ENCODE data around the gene FAM81B. TPM values are rescaled to one million over a fixed set of nuclear protein-coding genes. Genes with fewer than 3 reads are reported as not detected.
"Not testable (repeated sequence)": the region's sequence is repeated elsewhere in the genome, so short reads cannot be mapped to it uniquely, and the experiment has no call there.

Gene FAM81B
- total RNA-seq (2021) = not detected in 2 replicates
- Bru-seq, nascent RNA = percentile 6 among the genes with signal in this experiment
- BruChase-seq, experiment 1, labeled RNA remaining after a 2-hour chase = not detected
- percentile 1 among the genes with signal in this experiment for BruChase-seq, experiment 2, labeled RNA remaining after a 6-hour chase
- long read RNA-seq = 0 reads

GRCh38 chr5:95390812-95391492 is at the start of gene FAM81B:
TSS of gene FAM81B (plus strand) at chr5:95391366. CDS start at chr5:95391390, 24 bp downstream.
- Histone ChIP-seq H3K4me1 (ENCODE audit: insufficient read depth, low read length, poor library complexity, severe bottlenecking) (no peaks in the 10 kb centered on the region), H3K9me3 (ENCODE audit: low read depth, low read length, poor library complexity, severe bottlenecking) (no peaks in the 10 kb centered on the region), H3K4me3 (ENCODE audit: low read depth, low read length, poor library complexity, severe bottlenecking) (no peak within 1 kb of the TSS), H3K27me3 (replicated peaks; ENCODE audit: insufficient read depth, low read depth, low read length, poor library complexity) (no peaks in the 10 kb centered on the region), H3K36me3 (ENCODE audit: insufficient read depth, low read length, poor library complexity, severe bottlenecking) (no peaks in the 10 kb centered on the region), H3K27ac (ENCODE audit: low read depth, low read length, poor library complexity, severe bottlenecking) (no peak within 1 kb of the TSS)
- intact Hi-C loops (cut with micrococcal nuclease; ENCODE audit: unreplicated experiment) = no loop called here
- DNase-seq (ENCODE audit: low spot score) = peak; percentile 34
- no TSS peak for BruUV-seq (replicated peaks)
- POLR2A ChIA-PET (ENCODE audit: low non-redundant PET) = no interaction called here
- CTCF ChIA-PET = no interaction called here
- TF ChIP-seq CTCF (conservative IDR thresholded peaks at IDR 0.05; ENCODE audit: low read depth, low read length) (no peak), EZH2 (IDR thresholded peaks at IDR 0.05; ENCODE audit: borderline replicate concordance, low read depth, low read length, poor library complexity, severe bottlenecking) (no peak)

- H3K36me3 ChIP-seq (ENCODE audit: insufficient read depth, low read length, poor library complexity, severe bottlenecking); H3K27ac ChIP-seq (ENCODE audit: low read depth, low read length, poor library complexity, severe bottlenecking); H3K9me3 ChIP-seq (ENCODE audit: low read depth, low read length, poor library complexity, severe bottlenecking); DNase-seq (ENCODE audit: low spot score); H3K4me1 ChIP-seq (ENCODE audit: insufficient read depth, low read length, poor library complexity, severe bottlenecking); H3K27me3 ChIP-seq (replicated peaks; ENCODE audit: insufficient read depth, low read depth, low read length, poor library complexity); POLR2A ChIA-PET (ENCODE audit: low non-redundant PET); CTCF ChIA-PET; intact Hi-C loops (cut with micrococcal nuclease; ENCODE audit: unreplicated experiment); BruUV-seq (replicated peaks); H3K4me3 ChIP-seq (ENCODE audit: low read depth, low read length, poor library complexity, severe bottlenecking): not testable (repeated sequence)
Observed at GRCh38 chr5:95341444-95341843, 49.7 kb upstream of the FAM81B start.

GRCh38 chr5:95347506-95348120 is 43.6 kb upstream of the FAM81B start:
- no peaks in the 10 kb centered on the region for H3K4me1 ChIP-seq (ENCODE audit: insufficient read depth, low read length, poor library complexity, severe bottlenecking)
- no peaks in the 10 kb centered on the region for H3K27me3 ChIP-seq (replicated peaks; ENCODE audit: insufficient read depth, low read depth, low read length, poor library complexity)
- ChIA-PET POLR2A (ENCODE audit: low non-redundant PET) (no interaction called here), CTCF (no interaction called here)
- BruUV-seq (replicated peaks) = no TSS peak
- intact Hi-C loops (cut with micrococcal nuclease; ENCODE audit: unreplicated experiment) = no loop called here
- no peak overlapping the region for H3K4me3 ChIP-seq (ENCODE audit: low read depth, low read length, poor library complexity, severe bottlenecking)
- H3K36me3 ChIP-seq (ENCODE audit: insufficient read depth, low read length, poor library complexity, severe bottlenecking) = no peaks in the 10 kb centered on the region
- H3K9me3 ChIP-seq (ENCODE audit: low read depth, low read length, poor library complexity, severe bottlenecking) = no peaks in the 10 kb centered on the region
- no peak overlapping the region for H3K27ac ChIP-seq (ENCODE audit: low read depth, low read length, poor library complexity, severe bottlenecking)
- TF ChIP-seq EZH2 (IDR thresholded peaks at IDR 0.05; ENCODE audit: borderline replicate concordance, low read depth, low read length, poor library complexity, severe bottlenecking) (no peak), CTCF (conservative IDR thresholded peaks at IDR 0.05; ENCODE audit: low read depth, low read length) (no peak)
- DNase-seq (ENCODE audit: low spot score) = no peak

Measured in A673 (cell line).